HG03460 (cell line): Measurements from ENCODE around the gene TMED6.

ENCODE experiments used
- ATAC-seq: cut with Tn5 transposase; IDR thresholded peaks from one replicate; pipeline ENCODE4 v1.9.1; 2021; ENCODE audit not compliant: unreplicated experiment

TMED6 gene

GRCh38 chr16:69324585-69325253 lies 26.9 kb downstream of the TMED6 start:
- no peak for ATAC-seq

DNA sequence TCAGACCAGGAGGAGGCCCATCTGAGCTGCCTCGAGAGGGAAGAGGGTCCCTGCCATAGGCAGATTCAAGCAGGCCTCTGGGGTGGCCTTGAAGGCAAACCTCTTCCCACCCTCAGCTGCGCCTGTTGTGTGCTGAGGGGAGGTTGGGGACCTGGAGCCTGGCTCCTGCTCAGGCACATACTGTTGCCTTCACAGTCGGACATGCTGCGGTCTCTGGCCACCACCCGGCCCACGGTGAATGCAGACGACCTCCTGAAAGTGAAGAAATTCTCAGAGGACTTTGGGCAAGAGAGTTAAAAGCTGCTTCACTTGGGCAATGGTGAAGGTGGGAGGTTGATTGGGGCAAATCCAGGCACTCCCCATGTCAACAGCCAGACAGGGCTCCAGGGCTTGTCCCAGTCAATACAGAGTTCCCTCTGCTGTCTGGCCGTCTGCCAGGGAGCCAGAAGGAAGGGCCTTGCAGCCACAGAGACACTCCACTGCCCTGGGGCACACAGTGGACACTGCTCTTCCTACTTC lies 27.5 kb downstream of the TMED6 start:
- ATAC-seq: no peak

- no peak for ATAC-seq
Observed at GRCh38 chr16:69323415-69323814, 28.2 kb downstream of the TMED6 start.

GRCh38 chr16:69322343-69322742 lies 29.2 kb downstream of the TMED6 start:
- ATAC-seq: no peak

DNA sequence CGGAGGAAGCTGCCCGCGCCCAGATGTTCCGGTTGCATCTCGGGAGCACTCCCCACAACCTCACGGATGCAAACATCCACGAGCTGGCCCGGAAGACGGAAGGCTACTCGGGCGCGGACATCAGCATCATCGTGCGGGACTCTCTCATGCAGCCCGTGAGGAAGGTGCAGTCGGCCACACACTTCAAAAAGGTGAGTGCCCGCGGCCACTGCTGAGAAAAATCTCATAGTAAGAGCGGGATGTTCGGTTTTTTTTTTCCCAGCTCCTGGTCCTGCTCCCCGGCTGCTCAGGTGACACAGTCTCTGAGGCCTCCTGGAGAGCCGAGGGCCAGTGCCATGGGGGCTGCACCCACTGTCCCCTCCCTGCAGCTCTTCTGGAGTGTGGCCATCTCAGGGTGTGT lies 30.5 kb downstream of the TMED6 start:
- ATAC-seq: no peak

- no peak for ATAC-seq
Observed at GRCh38 chr16:69320740-69321073, 30.9 kb downstream of the TMED6 start.

- no peak for ATAC-seq
Observed at GRCh38 chr16:69319826-69320739, 31.5 kb downstream of the TMED6 start.

DNA sequence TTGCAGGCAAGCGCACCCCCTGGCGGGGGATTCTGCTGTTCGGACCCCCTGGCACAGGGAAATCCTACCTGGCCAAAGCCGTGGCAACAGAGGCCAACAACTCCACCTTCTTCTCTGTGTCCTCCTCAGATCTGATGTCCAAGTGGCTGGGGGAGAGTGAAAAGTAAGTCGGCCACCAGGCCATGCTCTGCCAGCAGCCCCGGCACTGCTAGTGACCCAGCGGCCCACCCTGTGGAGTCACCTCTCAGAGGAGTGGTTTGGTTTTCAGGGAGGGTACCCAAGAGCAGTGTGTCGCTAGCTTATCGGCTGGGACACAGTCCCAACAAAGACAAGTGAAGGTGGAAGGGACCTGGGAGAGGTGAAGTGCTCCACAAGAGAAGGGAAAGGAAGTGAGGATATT lies 32.2 kb downstream of the TMED6 start:
- no peak for ATAC-seq

DNA sequence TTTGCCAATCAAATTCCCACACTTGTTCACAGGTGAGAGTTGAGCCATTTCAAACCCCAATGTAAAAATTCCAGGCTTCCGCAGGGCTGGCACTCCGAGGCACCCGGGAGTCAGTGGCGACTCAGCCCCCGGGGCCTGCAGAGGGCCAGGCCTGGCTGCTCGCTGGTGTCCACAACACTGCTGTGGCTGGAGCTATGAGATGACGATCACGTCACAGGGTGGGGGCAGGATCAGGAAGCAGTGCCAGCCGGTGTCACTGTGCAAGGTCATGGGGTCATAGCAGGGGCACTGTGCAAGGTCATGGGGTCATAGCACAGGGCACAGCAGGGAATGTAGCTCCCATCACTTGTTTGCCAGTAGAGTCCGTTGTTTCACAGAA lies 32.7 kb downstream of the TMED6 start:
- ATAC-seq: no peak

DNA sequence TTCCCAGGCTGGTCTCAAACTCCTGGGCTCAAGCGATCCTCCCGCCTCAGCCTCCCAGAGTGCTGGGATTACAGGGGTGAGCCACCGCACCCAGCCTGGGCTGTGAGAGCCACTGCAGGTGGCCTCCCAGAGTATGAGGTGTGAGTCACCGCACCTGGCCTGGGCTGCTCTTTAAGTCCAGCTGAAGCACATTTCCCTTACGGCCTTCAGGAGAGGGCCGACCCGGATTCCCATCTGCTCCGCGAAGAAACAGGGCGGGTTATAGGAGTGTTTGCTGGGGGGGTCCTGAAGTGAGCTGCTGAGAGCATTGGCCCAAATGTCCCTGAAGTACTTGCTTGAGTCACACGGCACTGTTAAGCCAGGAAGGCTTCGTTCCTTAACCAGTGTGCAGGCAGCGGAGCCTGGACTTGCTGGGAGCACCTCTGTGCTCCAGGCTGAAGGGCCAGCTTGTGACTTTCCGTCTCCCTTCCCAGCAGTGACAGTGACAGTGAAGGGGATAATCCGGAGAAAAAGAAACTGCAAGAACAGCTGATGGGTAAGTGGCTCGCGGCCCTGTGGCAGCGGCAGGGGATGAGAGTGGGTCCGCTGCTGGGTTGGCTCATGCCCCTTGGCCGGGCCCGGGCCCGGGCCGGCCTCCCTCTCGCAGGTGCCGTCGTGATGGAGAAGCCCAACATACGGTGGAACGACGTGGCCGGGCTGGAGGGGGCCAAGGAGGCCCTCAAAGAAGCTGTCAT lies 33.2 kb downstream of the TMED6 start:
- ATAC-seq: no peak

- ATAC-seq: no peak
Observed at GRCh38 chr16:69316595-69317034, 35.0 kb downstream of the TMED6 start.

- no peak for ATAC-seq
Observed at GRCh38 chr16:69315486-69316311, 35.9 kb downstream of the TMED6 start.

DNA sequence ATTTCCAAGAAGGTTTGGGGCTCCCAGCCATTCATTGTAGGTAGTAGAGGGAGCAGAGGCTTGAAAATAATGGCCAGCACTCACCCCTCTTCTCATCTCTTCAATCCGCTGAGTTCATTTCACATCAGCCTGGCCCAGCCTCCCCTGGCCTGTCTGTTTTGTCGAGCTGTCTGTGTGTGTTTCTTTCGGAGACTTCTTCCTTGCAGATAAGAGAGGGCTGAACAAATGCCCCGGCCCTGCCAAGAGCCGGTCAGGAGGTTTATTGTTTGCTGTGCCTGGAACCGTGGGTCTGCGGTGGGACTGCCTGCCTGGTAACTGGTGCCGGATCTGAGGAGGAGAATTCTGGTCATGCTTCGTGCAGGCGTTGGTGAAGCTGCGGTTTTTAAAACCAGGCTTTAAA lies 37.1 kb downstream of the TMED6 start:
- ATAC-seq: no peak

DNA sequence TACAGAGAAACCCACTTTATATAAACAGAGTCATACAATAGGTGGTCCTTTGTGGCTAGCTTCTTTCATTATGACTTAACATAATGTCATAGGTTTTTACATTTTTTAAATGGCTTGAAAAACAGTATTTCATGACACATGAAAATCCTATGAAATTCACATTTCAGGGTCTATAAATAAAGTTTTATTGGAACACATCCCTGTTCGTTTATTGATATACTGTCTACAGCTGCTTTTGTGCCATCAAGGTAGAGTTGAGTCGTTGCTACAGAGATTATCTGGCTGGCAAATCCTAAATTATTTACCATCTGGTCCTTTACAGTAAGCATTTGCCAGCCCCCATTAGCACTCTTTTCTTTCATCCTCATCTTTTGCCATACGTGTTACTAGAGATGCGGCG lies 38.1 kb downstream of the TMED6 start:
- no peak for ATAC-seq

DNA sequence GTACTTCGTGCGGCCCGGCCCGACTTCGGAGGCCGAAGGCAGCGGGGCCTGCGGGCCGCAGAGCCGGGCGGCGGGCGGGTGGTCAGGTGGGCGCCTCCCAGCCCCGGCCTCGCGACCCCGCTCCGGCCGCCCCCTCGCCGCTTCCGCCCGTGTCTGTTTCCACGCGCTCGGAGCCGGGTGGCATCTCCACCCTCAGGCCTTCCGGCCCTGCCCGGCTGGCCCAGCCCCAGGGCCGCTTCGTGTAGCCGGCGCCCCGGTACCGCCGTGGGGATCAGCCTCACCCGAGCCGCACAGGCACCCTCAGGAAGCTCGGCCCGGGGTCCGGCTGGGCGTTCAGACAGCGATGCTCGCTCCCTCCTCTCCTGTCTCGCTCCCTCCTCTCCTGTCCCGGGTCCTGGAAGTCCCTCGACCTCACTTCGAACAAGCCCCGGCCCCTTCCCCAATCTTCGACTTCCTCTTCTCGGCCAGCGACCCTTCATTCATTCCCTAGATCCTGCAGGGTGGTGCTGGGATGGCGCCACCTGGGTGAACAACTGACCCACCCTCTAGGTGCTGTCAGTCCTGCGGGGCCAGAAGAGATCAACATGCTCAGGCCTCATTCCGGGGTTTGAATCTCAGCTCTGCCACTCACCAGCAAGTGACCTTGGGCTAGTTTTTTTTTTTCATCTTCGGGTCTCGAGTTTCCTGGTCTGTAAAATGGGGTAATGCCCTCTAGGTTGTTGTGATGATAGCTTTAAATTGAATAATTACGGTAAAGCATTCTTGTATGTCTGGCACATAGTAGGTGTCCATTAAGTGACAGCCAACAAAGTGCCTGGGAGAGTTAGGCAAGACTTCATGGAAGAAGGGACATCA lies 39.8 kb downstream of the TMED6 start:
- peak; percentile 44 for ATAC-seq

DNA sequence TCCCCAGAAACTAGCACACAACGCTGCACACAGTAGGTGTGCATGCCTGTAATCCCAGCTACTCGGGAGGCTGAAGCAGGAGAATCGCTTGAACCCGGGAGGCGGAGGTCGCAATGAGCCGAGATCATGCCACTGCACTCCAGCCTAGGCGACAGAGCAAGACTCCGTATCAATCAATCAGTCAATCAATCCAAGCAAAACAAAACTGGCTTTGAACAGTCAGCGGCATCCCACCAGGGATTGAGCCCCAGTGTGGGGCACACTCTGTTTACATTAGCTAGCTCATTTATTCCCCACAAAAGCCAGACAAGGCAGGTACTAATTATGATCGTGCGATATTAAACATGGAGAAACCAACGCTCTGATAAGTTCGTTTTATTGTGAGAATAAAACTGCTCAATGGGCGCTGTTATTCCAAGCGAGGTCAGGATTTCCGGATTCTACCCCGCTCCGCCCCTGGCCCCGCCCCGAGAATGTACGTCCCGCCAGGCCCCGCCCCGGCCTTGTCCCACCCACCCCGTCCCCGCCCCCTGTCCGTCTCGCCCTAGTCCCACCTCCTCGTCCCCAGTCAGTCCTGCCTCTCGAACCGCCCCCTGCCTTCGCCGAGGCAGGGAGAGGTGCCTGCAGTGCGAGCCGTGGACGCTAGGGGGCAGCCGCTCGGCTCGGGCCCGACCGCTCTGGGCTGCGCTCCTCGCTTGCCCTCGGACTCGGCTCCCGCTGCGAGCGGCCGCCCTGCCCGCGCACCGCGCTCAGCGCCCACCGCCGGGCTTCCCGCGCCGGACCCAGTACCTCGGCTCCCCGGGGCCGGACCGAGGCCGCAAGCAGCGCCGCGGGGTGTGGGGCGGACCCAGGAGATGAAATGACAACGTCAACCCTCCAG lies 40.7 kb downstream of the TMED6 start, which contains the start of gene VPS4A:
Gene VPS4A (plus strand): TSS at position 698 of the 880 bp plus-strand sequence. CDS start 162 bp downstream, at position 860.
- peak; percentile 90 for ATAC-seq

DNA sequence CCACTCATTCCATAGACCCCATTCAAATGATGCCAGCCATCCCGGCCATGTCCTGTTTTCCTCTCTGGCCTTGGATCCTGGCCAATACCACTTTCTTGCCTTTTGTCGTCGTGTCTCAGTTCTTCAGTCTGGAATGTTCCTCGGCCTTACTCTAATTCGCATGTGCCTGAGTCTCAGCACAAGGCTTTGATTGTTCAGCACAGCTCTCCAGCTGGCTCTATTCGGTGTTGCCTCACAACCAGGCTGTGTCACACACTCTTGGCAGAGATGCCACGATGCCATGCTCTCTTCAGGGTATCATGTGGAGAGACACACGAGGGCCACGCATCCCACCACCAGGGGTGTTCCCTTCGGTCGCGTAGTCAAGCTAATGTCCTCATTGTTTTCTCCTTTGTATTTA lies 42.3 kb downstream of the TMED6 start:
- no peak for ATAC-seq

- ATAC-seq: no peak
Observed at GRCh38 chr16:69307856-69308255, 43.7 kb downstream of the TMED6 start.

DNA sequence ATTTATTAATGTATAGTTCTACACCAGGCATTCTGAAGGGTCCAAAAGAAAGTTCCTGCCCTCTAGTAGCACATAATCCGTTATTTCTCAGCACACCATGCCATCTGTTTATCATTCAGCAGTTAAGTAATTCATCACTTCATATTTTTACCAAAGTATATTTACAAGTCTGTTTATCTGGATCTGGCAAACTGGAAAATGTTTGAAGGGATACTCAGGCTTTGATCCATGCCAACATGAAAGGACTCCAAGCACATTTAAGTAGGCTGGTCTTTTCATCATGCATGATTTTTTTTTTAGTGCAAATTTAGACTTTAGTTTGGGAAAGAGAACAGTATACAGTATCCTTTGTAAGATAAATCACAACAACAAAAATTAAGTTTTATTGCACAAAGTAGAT lies 44.5 kb downstream of the TMED6 start:
- ATAC-seq: no peak
